ENCODE measurements around the gene CFAP61. TPM values are rescaled to one million over a fixed set of nuclear protein-coding genes. Genes with fewer than 3 reads are reported as not detected.
"Not testable (repeated sequence)": the region's sequence is repeated elsewhere in the genome, so short reads cannot be mapped to it uniquely, and the experiment has no call there.

Gene CFAP61
- total RNA-seq, 1 donor from 2014 or later, result not detected

- Mint-ChIP-seq H3K27me3 (ENCODE audit: insufficient read depth) (peaks cover 16% of the 10 kb centered on the region), H3K27ac (no peak overlapping the region), H3K9me3 (peaks cover 4% of the 10 kb centered on the region), H3K4me1 (ENCODE audit: low read depth) (no peaks in the 10 kb centered on the region), H3K4me3 (no peak overlapping the region), H3K36me3 (ENCODE audit: low read depth) (no peaks in the 10 kb centered on the region)
- intact Hi-C loops (cut with micrococcal nuclease), result no loop called here
- DNase-seq (ENCODE audit: low spot score), result no peak
Measured at GRCh38 chr20:20228351-20228750, 176.0 kb downstream of the CFAP61 start.

GRCh38 chr20:20229595-20229994 is 177.3 kb downstream of the CFAP61 start:
- H3K9me3 Mint-ChIP-seq, result peaks cover 4% of the 10 kb centered on the region
- peaks cover 17% of the 10 kb centered on the region for H3K27me3 Mint-ChIP-seq (ENCODE audit: insufficient read depth)
- H3K36me3 Mint-ChIP-seq (ENCODE audit: low read depth), result no peaks in the 10 kb centered on the region
- intact Hi-C loops (cut with micrococcal nuclease), result no loop called here
- H3K27ac Mint-ChIP-seq, result no peak overlapping the region
- H3K4me1 Mint-ChIP-seq (ENCODE audit: low read depth), result no peaks in the 10 kb centered on the region
- no peak overlapping the region for H3K4me3 Mint-ChIP-seq
- no peak for DNase-seq (ENCODE audit: low spot score)

- H3K27ac Mint-ChIP-seq, result no peak overlapping the region
- no peak overlapping the region for H3K4me3 Mint-ChIP-seq
- no peaks in the 10 kb centered on the region for H3K4me1 Mint-ChIP-seq (ENCODE audit: low read depth)
- peaks cover 17% of the 10 kb centered on the region for H3K27me3 Mint-ChIP-seq (ENCODE audit: insufficient read depth)
- no peaks in the 10 kb centered on the region for H3K36me3 Mint-ChIP-seq (ENCODE audit: low read depth)
- no peak for DNase-seq (ENCODE audit: low spot score)
- intact Hi-C loops (cut with micrococcal nuclease), result no loop called here
- H3K9me3 Mint-ChIP-seq, result peaks cover 4% of the 10 kb centered on the region
Measured at GRCh38 chr20:20230741-20231140, 178.4 kb downstream of the CFAP61 start.

GRCh38 chr20:20231528-20232298 is 179.4 kb downstream of the CFAP61 start:
- peaks cover 4% of the 10 kb centered on the region for H3K9me3 Mint-ChIP-seq
- H3K36me3 Mint-ChIP-seq (ENCODE audit: low read depth), result no peaks in the 10 kb centered on the region
- intact Hi-C loops (cut with micrococcal nuclease), result no loop called here
- H3K27ac Mint-ChIP-seq, result no peak overlapping the region
- no peak for DNase-seq (ENCODE audit: low spot score)
- no peak overlapping the region for H3K4me3 Mint-ChIP-seq
- peaks cover 12% of the 10 kb centered on the region for H3K27me3 Mint-ChIP-seq (ENCODE audit: insufficient read depth)
- no peaks in the 10 kb centered on the region for H3K4me1 Mint-ChIP-seq (ENCODE audit: low read depth)

GRCh38 chr20:20233041-20233514 is 180.7 kb downstream of the CFAP61 start:
- H3K9me3 Mint-ChIP-seq, result no peaks in the 10 kb centered on the region
- intact Hi-C loops (cut with micrococcal nuclease), result no loop called here
- H3K36me3 Mint-ChIP-seq (ENCODE audit: low read depth), result no peaks in the 10 kb centered on the region
- no peak overlapping the region for H3K27ac Mint-ChIP-seq
- no peak overlapping the region for H3K4me3 Mint-ChIP-seq
- H3K4me1 Mint-ChIP-seq (ENCODE audit: low read depth), result peaks cover 5% of the 10 kb centered on the region
- DNase-seq (ENCODE audit: low spot score), result no peak
- peaks cover 15% of the 10 kb centered on the region for H3K27me3 Mint-ChIP-seq (ENCODE audit: insufficient read depth)

GRCh38 chr20:20235681-20236080 is 183.3 kb downstream of the CFAP61 start:
- H3K4me1 Mint-ChIP-seq (ENCODE audit: low read depth), result peaks cover 5% of the 10 kb centered on the region
- H3K27ac Mint-ChIP-seq, result no peak overlapping the region
- intact Hi-C loops (cut with micrococcal nuclease), result loop anchor here (5.0 kb wide), 1 partner anchor 332 kb away; no protein-coding TSS in a partner anchor
- H3K4me3 Mint-ChIP-seq, result no peak overlapping the region
- H3K9me3 Mint-ChIP-seq, result no peaks in the 10 kb centered on the region
- H3K27me3 Mint-ChIP-seq (ENCODE audit: insufficient read depth), result peaks cover 15% of the 10 kb centered on the region
- no peaks in the 10 kb centered on the region for H3K36me3 Mint-ChIP-seq (ENCODE audit: low read depth)
- DNase-seq (ENCODE audit: low spot score), result no peak

GRCh38 chr20:20237093-20237959 is 185.0 kb downstream of the CFAP61 start:
- Mint-ChIP-seq H3K36me3 (ENCODE audit: low read depth) (no peaks in the 10 kb centered on the region), H3K4me1 (ENCODE audit: low read depth) (peaks cover 5% of the 10 kb centered on the region), H3K27me3 (ENCODE audit: insufficient read depth) (peaks cover 13% of the 10 kb centered on the region), H3K4me3 (no peak overlapping the region), H3K27ac (no peak overlapping the region), H3K9me3 (no peaks in the 10 kb centered on the region)
- no peak for DNase-seq (ENCODE audit: low spot score)
- intact Hi-C loops (cut with micrococcal nuclease), result loop anchor here (1.0 to 5.0 kb wide), 2 partner anchors 153 to 330 kb away; no protein-coding TSS in a partner anchor

GRCh38 chr20:20241976-20242375 is 189.6 kb downstream of the CFAP61 start:
- Mint-ChIP-seq H3K9me3 (no peaks in the 10 kb centered on the region), H3K27me3 (ENCODE audit: insufficient read depth) (peaks cover 9% of the 10 kb centered on the region)

GRCh38 chr20:20244384-20244783 is 192.1 kb downstream of the CFAP61 start:
- intact Hi-C loops (cut with micrococcal nuclease); H3K4me3 Mint-ChIP-seq; DNase-seq (ENCODE audit: low spot score); H3K4me1 Mint-ChIP-seq (ENCODE audit: low read depth); H3K27me3 Mint-ChIP-seq (ENCODE audit: insufficient read depth); H3K36me3 Mint-ChIP-seq (ENCODE audit: low read depth); H3K27ac Mint-ChIP-seq; H3K9me3 Mint-ChIP-seq: not testable (repeated sequence)

More at GRCh38 chr20:20241976-20242375, 189.6 kb downstream of the CFAP61 start:
- intact Hi-C loops (cut with micrococcal nuclease), result loop anchor here (2.0 kb wide), 1 partner anchor 37 kb away; no protein-coding TSS in a partner anchor
- DNase-seq (ENCODE audit: low spot score), result no peak
- H3K4me3 Mint-ChIP-seq, result no peak overlapping the region
- no peak overlapping the region for H3K27ac Mint-ChIP-seq
- no peaks in the 10 kb centered on the region for H3K36me3 Mint-ChIP-seq (ENCODE audit: low read depth)
- H3K4me1 Mint-ChIP-seq (ENCODE audit: low read depth), result peaks cover 5% of the 10 kb centered on the region

GRCh38 chr20:20246996-20247633 is 194.8 kb downstream of the CFAP61 start:
- Mint-ChIP-seq H3K4me1 (ENCODE audit: low read depth) (no peaks in the 10 kb centered on the region), H3K27ac (no peak overlapping the region), H3K9me3 (no peaks in the 10 kb centered on the region), H3K27me3 (ENCODE audit: insufficient read depth) (no peaks in the 10 kb centered on the region), H3K4me3 (no peak overlapping the region), H3K36me3 (ENCODE audit: low read depth) (no peaks in the 10 kb centered on the region)
- intact Hi-C loops (cut with micrococcal nuclease), result no loop called here
- no peak for DNase-seq (ENCODE audit: low spot score)

GRCh38 chr20:20248620-20249200 is 196.4 kb downstream of the CFAP61 start:
- Mint-ChIP-seq H3K36me3 (ENCODE audit: low read depth) (no peaks in the 10 kb centered on the region), H3K4me1 (ENCODE audit: low read depth) (no peaks in the 10 kb centered on the region), H3K27ac (no peak overlapping the region), H3K9me3 (no peaks in the 10 kb centered on the region), H3K27me3 (ENCODE audit: insufficient read depth) (no peaks in the 10 kb centered on the region), H3K4me3 (no peak overlapping the region)
- intact Hi-C loops (cut with micrococcal nuclease), result no loop called here
- DNase-seq (ENCODE audit: low spot score), result no peak

- Mint-ChIP-seq H3K4me3 (no peak overlapping the region), H3K9me3 (no peaks in the 10 kb centered on the region), H3K27me3 (ENCODE audit: insufficient read depth) (peaks cover 2% of the 10 kb centered on the region), H3K36me3 (ENCODE audit: low read depth) (no peaks in the 10 kb centered on the region), H3K27ac (no peak overlapping the region), H3K4me1 (ENCODE audit: low read depth) (no peaks in the 10 kb centered on the region)
- DNase-seq (ENCODE audit: low spot score), result no peak
- intact Hi-C loops (cut with micrococcal nuclease), result no loop called here
Measured at GRCh38 chr20:20251317-20251716, 199.0 kb downstream of the CFAP61 start.
